HG03196 (cell line): Measurements from ENCODE around the gene MBD3L2.
"Not testable (repeated sequence)": the region's sequence is repeated elsewhere in the genome, so short reads cannot be mapped to it uniquely, and the experiment has no call there.

Experiments
- ATAC-seq: cut with Tn5 transposase; IDR thresholded peaks from one replicate; pipeline ENCODE4 v1.9.1; 2021; ENCODE audit not compliant: unreplicated experiment

MBD3L2 gene

DNA sequence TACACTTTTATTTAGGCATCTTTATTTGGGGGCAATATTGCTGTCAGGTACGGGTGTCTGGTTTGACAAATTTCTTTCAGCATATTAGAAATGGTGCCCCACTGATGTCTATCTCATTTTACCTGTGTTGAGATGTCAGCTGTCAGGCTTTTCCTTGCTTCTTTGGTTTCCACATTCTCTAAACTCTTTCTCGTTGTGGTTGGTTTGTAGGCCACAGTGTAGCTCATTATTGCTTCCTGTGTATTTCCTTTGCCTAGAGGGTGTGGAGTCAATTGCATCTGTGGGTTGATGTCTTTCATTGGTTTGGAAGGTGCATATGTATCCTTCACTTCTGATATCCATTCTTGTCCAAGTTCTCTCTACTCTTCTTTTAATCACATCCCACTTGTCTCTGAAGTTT is 10.9 kb downstream of the MBD3L2 start:
- ATAC-seq = not testable (repeated sequence)

DNA sequence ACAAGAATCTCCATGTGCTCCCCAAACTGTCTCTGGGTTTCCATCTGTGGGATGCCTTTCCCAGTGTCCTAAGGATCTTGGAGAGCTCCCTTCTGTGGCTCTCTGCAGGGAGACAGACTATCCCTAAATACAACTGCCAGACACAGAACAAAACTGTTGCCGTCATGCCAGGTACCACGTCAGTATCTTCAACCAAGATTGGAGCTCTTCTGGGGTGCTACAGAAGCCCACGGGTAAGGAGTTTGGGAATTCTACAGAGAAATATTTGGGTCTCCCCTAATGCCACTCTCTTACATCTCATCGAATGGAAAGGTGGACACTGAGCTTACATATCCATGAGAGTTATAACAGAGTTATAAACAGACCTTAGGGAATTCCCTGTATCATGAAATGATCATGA is 14.2 kb downstream of the MBD3L2 start:
- ATAC-seq = no peak

DNA sequence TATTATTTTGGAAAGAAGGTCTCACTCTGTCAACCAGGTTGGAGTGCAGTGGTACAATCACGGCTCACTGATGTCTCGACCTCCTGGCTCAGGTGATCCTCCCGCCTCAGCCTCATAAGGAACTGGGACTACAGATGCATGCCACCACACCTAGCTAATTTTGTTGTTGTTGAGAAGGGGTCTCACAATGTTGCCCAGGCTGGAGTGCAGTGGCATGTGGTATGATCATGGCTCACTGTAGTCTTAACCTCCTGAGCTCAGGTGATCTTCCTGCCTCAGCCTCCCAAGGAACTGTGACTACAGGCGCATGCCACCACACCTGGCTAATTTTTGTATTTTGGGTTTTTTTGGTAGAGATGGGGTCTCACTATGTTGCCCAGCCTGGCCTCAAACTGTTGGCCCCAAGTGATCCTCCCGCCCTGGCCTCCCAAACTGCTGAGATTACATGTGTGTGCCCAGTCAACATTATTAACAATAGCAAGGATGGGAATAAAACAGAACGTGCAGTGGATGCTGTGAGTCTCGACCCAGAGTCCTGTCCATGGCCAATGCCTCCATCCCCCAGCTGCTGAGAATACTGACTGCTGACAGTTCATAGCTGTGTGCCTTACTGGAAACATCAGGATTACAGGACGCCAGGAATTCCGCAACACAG is 14.8 kb downstream of the MBD3L2 start:
- no peak for ATAC-seq

DNA sequence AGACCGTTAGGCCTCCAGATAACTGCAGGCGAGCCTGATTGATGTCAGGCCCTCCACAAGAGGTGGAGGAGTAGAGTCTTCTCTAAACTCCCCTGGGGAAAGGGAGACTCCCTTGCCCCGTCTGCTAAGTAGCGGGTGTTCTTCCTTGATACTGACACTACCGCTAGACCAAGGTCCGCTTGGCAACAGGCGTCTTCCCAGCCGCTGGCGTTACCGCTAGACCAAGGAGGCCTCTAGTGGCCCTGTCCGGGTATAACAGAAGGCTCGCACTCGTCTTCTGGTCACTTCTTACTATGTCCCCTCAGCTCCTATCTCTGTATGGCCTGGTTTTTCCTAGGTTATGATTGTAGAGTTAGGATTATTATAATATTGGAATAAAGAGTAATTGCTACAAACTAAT is 18.0 kb downstream of the MBD3L2 start:
- not testable (repeated sequence) for ATAC-seq

DNA sequence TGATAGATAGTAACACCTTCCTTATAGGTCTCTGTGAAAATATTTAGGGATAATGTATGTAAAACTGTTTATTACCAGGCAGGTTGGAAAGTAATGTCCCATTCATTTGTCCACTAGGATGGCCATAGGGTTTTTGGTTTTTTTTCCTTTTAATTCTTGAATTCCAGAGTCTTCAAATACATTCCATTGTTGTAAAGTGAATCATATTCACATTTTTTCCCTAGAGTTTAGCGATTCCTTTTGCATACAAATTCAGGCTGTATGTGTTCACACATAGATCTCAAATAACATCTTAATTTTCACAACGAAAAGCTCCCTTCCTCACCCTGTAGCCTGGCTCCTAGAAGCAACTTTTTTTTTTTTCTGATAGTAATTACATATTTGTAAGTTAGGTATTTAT is 18.6 kb downstream of the MBD3L2 start:
- ATAC-seq = no peak

DNA sequence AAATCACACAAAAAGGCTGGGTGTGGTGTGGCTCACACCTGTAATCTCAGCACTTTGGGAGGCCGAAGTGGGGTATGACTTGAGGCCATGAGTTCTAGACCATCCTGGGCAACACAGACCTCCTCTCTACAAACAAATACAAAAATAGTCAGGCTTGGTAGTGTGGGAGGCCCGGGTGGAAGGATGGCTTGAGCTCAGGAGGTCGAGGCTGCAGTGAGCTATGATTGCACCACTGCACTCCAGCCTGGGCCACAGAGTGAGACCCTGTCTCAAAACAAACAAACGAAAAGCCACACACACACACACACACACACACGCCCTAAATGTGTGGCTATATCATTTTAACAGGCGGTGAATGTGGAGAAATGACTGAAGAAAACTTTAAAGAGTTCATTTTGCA is 19.5 kb downstream of the MBD3L2 start:
- no peak for ATAC-seq

DNA sequence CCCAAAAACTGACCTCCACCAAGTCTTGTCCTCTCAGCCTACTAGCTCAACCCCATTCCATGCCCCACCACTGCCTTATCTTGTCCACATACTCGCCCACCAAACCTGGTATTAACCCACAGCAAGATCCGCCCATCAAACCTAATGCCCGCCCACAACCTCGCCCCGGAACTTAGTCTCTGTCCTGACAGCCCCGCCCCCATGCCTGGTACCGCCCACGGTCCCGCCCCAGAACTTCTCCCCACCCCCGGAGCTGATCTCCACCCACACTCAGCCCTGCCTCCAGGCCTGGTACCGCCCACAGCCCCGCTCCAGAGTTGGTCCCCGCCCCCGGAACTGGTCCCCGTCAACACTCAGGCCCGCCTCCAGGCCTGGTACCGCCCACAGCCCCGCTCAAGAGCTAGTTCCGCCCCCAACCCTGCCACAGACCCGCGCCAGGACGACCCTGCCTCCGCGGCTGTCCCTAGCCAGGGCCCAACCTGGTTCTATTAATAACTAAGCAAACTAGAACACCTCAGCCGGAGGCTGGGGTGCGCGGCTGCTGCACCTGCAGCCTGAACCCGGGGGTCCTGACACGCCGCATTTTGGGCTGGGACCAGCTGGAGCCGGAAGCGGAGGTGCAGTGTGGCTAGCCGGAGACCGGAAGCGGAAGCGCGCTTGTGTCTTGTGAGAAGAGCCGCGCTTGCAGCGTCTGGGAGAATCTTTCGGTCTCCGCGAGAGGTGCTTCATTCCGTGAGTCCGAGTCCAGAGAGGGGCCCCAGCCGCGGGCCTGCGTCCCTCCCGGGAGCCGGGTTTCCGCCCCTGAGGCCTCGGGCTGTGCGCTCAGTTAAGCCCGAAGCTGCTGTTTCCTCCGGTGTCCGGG is 20.2 kb downstream of the MBD3L2 start, which contains the start of gene ZNF557:
ZNF557 (plus strand) TSS at position 662 of the 862 bp plus-strand sequence. CDS start 5,372 bp downstream, outside the sequence.
- ATAC-seq = peak; percentile 91

DNA sequence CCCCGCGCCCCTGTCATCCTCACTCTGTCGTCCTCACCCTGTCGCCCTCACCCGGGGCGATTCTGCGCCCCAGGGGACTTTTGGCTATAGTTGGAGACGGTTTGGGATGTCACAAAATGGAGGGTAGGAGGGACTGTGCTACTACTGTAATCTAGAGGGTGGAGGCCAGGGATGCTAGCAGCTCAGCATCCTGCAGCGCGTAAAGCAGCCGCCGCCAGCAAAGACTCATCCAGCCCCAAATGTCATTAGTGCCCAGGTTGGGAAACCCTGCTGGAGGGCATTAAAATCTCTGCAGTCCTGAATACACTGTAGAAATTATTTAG is 20.7 kb downstream of the MBD3L2 start:
- peak; percentile 21 for ATAC-seq

DNA sequence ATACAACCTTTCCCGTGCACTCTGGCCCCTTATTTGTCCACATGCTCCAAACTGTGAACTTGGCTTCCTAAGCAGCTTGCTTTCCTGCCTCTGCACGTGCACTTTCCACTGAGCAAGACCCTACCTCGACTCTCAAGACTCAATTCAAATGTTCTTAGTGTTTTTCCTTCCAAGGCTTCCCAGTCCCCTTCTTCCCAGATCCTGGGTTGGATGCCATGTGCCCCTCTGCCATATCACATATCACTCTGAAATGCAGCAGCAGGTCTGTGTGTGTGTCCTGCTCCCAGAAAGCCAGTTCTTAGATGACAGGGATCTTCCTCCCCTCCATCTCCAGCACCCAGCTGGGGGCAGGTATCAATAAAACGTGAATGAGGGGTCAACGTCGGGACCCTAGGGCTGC is 23.4 kb downstream of the MBD3L2 start:
- no peak for ATAC-seq

DNA sequence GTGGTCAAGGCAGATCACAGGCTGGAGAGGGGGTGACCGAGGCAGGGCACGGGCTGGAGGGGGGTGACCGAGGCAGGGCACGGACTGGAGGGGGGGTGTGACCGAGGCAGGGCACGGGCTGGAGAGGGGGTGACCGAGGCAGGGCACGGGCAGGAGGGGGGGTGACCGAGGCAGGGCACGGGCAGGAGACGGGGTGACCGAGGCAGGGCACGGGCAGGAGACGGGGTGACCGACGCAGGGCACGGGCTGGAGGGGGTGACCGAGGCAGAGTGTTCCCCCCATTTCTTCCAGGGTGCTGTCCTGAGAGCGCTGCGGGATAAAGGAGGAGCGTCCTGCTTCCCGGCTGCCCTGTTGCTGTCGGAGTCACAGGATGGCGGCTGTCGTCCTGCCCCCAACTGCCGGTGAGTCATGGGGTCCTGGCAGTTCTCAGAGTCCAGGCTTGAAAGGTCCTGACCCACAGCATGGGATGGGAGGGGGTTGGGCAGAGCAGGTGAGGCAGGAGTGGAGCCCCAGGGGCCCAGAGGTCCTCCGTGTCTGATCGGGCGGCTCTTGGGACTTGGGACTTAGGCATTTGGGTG is 25.7 kb downstream of the MBD3L2 start:
- no peak for ATAC-seq

DNA sequence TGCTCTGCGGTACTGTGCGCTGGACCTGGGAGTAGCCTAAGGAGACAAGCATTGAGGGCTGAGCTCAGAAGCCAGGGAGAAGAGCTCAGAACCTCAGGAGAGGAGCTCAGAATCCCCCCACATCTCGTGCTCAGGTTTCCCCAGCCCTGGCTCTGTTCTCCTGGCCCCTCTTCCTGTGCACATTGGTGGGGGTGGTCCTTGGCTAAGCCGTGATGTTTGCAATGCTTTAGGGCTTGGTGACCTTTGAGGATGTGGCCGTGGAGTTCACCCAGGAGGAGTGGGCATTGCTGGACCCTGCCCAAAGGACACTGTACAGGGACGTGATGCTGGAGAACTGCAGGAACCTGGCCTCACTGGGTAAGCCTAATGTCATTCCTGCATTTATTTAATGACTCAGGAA is 27.0 kb downstream of the MBD3L2 start:
- no peak for ATAC-seq

DNA sequence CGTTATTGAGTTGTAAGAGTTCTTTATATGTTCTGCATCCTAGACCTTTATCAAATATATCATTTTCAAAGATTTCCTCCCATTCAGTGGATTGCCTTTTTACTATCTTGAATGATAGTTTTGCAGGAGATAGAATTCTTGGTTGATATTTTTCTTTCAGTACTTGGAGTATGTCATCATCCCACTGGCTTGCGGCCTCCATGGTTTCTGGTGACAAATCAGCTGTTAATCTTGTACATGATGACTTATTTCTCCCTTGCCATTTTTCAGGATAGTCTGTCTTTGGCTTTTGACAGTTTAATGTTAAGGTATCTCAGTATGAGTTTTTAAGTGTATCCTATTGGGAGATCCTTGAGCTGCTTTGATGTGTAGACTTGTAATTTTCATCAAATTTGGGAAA is 28.9 kb downstream of the MBD3L2 start:
- no peak for ATAC-seq

DNA sequence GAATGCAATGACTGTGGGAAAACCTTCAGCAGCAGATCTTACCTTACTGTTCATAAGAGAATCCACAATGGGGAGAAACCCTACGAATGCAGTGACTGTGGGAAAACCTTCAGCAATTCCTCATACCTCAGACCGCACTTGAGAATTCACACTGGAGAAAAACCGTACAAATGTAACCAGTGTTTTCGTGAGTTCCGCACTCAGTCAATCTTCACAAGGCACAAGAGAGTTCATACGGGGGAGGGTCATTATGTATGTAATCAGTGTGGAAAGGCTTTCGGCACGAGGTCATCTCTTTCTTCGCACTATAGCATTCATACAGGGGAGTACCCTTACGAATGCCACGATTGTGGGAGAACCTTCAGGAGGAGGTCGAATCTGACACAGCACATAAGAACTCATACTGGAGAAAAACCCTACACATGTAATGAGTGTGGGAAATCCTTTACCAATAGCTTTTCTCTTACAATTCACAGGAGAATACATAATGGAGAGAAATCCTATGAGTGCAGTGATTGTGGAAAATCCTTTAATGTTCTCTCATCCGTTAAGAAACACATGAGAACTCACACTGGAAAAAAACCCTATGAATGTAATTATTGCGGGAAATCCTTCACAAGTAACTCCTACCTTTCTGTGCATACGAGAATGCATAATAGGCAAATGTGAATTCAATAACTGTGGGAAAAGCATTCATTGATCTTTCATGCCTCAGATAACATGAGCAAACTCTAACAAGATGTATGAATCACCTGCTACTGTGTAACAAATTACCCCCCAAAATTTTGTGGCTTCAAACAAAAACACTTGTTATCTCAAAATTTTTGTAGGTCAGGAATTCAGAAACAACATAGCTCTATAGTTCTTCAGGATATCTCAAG is 34.2 kb downstream of the MBD3L2 start:
- no peak for ATAC-seq

DNA sequence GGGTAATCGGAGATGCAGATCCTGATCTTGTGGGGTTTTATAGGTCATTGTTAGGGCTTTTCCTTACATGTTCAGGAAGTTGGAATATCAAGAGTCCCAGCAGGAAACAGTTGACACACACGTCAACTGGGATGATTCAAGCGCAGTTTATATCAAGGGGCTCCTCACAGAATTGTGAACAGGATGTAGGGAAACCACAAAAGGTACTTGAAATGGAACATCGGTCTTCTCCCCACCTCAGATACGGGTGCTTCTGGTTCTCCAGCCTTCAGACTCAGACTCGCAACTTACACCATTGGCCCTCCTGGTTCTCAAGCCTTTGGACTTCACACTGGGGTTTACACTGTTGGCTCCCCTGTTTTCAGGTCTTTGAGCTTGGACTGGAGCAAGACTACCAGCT is 39.9 kb downstream of the MBD3L2 start:
- no peak for ATAC-seq

DNA sequence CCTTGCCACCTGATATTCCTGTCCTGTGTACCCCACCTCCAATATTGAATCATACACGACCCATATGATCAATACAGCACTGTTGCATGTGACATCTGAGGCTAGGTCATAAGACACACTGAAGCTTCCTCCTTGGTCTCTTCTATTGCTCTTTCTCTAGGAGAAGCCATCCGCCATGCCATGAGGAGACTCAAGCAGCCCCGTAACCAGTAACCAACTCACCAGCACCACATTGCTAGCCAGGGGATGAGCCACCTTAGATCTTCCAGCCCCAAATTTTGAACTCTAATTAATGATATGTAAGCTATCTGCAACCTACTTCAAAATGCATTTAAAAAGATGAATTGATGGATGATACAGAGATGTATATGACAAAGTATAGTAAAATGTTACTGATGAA is 49.0 kb downstream of the MBD3L2 start:
- no peak for ATAC-seq

DNA sequence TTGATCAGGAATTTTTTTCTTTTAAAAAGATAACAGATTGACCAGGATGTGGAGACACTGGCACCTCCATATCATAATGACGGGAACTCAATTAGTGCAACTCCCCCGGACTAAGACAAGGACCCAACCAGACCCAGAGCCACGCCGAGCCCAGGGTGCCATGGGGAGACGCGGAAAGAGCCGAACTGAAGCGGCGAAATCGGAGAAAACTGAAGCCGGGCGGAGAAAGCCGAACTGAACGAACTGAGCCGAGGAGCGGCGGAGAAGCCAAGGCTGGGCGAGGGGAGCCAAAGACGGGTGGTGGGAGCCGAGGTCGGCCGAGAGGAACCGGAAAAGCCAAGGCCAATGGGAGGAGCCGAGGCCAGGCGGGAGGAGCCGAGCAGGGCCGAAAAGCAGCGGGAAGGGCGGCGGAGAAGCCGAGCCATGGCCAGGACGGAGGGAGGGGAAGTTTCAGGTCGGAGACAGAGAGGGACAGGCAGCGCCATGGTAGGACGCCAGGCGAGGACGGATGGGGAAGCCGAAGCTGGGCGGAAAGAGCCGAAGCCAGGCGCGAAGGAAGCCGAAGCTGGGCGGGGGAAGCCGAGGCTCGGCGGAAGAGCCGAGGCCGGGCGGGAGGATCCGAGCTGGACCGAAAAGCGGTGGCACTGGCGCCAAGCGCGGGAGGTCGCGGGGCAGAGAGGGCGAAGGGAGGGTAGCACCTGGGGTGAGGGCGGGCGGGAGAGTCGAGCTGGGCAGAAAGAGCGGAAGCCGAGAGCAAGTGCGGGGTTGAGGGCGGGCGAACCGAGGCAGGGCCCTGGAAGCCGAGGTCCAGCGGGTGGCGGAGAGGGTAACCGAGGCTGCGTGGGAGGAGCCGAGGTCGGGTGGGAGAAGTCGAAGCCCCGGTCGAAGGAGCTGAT is 49.8 kb downstream of the MBD3L2 start:
- peak; percentile 83 for ATAC-seq

DNA sequence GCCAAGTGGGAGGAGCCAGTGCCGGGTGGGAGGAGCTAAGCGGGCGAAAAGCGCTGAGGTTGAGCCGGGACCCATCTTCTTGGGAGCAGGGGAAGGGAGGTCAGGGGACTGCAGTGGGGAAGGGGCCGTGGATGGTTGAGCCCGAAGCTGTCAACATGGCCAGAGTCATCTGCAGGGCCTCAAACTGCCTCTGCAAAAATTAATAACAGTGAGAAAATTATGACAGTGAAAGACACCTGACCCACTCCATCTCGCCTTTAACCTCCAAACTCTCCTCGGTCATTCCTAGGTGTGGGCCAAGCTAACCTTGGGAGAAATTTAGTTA is 50.4 kb downstream of the MBD3L2 start:
- no peak for ATAC-seq
